PC-9 (cell line): ENCODE results near the gene ZNF691.

ENCODE experiments used
- EZH2 ChIP-seq: fragments of 200-600 bp; sonication (generic); IDR thresholded peaks from 2 replicates; pipeline ENCODE4 v1.8.0; 2017; ENCODE audit warnings: antibody characterized with exemption, low read depth
- TF ChIP-seq, protein P1 (sequence below): fragments of 200-600 bp; sonication (generic); conservative IDR thresholded peaks from 2 replicates; pipeline ENCODE4 v1.6.1; 2017; ENCODE audit warnings: mixed run types, antibody characterized with exemption, mild to moderate bottlenecking, moderate library complexity

DNA sequence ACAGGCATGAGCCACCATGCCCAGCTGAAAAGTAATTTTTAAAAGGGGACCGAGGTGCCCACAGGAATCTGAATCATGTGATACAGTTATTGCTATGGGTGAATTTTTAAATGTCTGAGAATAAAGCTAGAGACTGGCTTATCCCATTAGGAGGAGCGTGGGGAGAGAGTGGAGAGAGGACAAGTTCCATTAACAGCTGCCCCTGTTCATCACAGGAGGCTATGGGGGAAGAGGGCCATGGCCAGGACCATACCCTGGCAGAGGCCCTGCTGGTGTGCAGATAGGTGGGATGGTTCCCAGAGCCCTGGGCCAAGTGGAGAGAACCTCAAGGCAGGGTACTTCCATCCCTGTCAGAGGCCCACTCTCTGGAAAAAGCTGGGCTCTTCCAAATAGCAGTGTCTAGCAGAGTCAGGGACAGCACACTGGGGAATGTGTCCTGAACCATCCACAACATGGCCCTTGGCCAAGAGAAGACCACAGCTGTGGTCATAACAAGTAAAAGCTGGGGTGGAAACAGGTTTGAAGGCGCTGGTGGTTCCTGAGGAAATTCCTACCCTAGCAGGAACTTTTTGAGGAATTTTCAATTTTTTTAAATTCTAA, 13.7 kb upstream of the ZNF691 start:
- TF ChIP-seq, protein P1, sequence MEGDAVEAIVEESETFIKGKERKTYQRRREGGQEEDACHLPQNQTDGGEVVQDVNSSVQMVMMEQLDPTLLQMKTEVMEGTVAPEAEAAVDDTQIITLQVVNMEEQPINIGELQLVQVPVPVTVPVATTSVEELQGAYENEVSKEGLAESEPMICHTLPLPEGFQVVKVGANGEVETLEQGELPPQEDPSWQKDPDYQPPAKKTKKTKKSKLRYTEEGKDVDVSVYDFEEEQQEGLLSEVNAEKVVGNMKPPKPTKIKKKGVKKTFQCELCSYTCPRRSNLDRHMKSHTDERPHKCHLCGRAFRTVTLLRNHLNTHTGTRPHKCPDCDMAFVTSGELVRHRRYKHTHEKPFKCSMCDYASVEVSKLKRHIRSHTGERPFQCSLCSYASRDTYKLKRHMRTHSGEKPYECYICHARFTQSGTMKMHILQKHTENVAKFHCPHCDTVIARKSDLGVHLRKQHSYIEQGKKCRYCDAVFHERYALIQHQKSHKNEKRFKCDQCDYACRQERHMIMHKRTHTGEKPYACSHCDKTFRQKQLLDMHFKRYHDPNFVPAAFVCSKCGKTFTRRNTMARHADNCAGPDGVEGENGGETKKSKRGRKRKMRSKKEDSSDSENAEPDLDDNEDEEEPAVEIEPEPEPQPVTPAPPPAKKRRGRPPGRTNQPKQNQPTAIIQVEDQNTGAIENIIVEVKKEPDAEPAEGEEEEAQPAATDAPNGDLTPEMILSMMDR = no peak
- no peak for TF ChIP-seq EZH2
